DMS53 treated with DMSO at 0.1 percent for 48 hours (cell line): ENCODE data around the gene CLUH.

Experiments
- DNase-seq: peaks from one replicate; lab custom pipeline; 2025; ENCODE audit not compliant: unreplicated experiment; lab: John Stamatoyannopoulos, UW

CLUH gene

GRCh38 chr17:2722611-2723010 lies 11.0 kb upstream of the CLUH start:
- no peak for DNase-seq

DNA sequence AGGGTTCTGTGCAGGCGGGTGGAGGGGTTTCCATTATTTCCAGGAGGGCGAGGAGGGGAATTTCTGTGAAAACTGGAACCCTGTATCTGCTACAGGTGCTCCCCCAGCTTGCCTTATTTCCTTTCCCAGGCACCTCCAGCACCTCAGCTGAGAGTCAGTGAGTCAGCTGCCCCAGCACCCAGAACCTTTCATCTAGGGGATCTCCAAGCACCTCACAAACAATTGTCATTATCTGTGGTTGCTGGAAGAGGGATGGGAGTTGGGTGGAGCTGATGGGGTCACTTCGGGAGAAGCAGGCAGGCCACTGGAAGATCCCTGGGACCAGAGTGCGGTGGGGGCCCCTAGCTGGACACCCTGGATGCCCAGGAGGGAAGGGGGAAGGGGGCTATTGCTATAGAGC lies 10.0 kb upstream of the CLUH start:
- DNase-seq, result no peak

DNA sequence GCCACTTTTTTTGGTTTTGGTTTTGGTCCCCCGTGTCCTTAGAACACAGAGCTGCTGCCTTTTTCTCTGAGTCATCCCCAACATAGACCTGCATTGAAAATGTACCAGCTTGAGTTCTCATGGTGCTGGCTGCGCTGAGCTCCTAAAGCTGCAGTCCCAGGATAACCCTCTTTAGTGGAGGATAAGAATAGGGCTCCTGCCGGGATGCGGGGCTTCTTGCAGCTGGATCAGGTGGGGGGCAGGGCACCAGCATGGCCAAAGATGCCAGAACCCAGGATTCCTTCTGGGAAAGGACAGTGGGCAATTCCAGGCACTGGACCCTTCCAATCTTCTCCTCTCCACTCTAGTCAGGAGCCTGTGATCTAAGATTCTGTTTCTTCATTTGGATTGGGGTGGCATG lies 8.3 kb upstream of the CLUH start:
- DNase-seq, result no peak

GRCh38 chr17:2718150-2718938 lies 6.8 kb upstream of the CLUH start:
- no peak for DNase-seq

DNA sequence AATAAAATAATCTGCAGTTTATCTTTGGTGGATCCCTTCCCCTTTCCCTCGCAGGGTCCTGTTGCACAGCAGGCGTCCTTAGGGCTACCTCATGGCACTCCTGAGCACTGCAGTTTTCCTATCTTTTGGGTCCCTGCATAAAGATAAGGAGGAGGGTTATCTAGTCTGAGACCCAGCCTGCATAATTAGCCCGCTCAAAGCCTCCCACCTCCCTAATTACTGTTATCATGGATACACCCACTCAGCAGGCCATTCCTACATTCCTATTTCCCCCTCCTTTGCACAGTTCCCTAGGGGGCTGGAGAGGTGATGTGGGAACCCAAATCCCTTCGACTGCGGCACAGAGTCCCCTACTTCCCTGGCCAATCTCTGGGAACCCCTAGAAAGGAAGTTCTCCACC lies 5.1 kb upstream of the CLUH start:
- no peak for DNase-seq

GRCh38 chr17:2713881-2714280 lies 2.3 kb upstream of the CLUH start:
- no peak for DNase-seq

- DNase-seq, result no peak
Observed at GRCh38 chr17:2712300-2713043, 908 bp upstream of the CLUH start.

- no peak for DNase-seq
Observed at GRCh38 chr17:2710803-2711607, 559 bp downstream of the CLUH start.

DNA sequence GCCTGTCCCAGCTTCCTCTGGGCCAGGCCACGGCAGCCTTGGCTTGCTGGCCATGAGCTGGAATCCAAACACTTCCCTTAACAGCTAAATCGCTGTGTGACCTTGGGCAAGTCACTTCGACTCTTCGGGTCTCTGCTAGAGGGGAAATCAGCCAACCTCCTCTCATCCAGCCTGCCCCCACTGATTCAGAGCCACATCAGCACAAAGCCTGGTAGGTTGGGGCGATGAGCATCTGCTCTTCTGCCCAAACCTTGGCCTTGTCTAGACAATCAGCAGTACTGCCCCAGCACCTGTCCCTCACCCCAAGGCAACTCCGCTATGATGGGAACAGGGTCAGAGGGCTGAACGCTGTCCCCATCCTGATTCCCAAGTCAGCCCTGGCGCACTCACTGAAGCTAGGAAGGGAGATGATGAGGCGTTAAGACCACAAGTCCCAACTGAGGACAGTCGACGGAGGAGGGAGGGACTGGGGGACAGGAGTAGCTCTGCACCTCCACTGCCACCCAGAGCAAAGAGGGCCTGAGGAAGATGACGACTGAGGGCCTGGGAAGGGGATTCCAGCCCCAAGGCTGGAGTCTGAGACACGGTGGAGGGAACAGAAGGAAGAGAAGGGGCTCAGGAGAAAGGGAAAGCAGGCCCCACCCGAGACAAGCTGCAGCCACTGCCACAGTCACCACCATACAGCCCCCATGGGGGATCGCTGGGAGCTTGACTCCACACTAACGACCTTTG lies 1.3 kb downstream of the CLUH start:
- DNase-seq, result no peak

GRCh38 chr17:2709183-2709661 lies 2.3 kb downstream of the CLUH start:
- DNase-seq, result no peak

DNA sequence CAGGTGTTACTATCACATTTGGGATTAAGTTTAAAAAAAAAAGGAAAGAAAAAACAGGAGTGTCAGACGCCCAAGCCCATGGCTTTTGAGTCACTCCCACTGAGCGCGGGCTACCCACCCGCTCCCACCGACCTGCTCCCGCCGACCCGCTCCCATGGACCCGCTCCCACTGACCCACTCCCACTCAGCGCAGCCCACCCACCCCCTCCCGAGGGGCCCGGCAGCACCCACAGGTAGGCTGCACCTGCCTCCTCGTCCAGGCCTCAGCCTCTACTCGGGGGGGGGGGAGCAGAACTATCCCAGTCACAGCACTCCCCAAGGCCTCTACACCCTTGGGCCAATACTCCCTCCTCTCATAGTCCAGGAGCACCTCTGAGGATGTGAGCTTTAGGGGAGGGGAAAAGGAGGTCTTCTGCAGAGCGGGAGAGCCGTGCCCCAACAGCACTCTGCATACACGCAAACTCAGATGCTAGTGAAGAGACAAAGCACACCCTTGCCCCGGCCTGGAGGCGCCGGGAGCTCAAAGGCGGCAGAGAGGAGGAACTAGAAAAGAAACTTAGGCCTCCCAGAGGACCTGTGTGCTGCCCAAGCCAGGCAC lies 2.9 kb downstream of the CLUH start:
- DNase-seq, result no peak

GRCh38 chr17:2707721-2708584 lies 3.6 kb downstream of the CLUH start:
- no peak for DNase-seq

GRCh38 chr17:2706911-2707510 lies 4.6 kb downstream of the CLUH start:
- DNase-seq, result no peak

DNA sequence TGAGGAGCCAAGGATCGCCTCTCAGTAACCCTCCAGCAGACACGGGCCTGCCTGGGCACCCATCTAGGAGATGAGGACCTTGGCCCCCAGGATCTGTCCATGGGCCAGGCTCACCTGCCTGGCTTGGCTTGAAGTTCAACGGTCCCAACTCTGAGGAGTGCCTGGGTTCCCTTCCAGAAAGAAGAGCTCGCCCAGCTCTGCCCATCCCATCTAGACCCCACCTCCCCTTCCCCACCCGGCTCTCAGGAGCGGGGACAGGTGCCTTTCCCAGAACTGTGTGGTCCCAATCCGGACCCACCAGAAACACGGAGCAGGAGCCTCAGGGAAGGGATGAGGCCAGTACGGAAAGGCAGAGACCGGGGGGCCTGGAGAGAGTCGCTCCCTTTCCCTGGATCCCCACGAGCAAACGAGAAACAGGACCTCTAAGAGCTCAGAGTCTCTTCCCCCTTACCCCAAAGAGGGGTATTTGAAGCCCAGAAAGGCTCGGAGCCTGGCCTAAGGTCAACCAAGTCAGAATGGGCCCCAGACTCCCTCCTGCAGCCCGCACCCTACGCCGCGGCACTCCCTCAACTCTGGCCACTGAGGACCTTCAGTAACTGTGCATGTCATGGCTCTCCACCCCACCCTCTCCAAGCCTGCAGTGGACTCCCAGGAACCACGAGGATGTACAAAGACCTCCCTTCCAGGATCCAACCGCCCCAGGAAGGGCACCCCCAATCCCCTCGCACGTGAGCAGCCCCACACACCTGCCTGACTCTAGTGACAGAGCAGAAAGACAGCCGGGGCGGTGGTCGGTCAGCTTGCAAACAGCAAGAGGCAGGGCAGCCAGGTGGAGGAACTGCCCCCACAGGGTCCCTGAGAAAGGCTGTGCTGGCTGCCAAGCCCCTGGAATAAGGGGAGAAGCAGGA lies 5.4 kb downstream of the CLUH start:
- DNase-seq, result no peak

- no peak for DNase-seq
Observed at GRCh38 chr17:2705263-2705662, 6.3 kb downstream of the CLUH start.

DNA sequence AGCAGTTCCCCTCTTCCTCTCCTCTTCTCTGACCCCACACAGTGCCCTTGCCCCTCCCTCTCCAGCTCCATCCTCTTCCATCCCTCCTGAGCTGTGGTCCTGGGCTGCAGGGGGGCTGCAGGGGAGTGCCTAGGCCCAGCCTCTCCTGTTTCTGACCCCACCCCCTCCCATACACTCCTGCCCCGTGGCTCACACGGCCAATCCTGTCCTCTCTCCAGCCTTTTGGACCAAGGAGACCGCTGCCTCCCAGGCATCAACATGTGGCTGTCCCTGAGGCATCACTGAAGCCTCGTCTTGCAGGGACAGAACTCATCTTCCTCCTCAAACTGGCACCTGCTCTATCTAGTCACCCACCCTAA lies 6.7 kb downstream of the CLUH start:
- DNase-seq, result no peak

- no peak for DNase-seq
Observed at GRCh38 chr17:2704031-2704889, 7.3 kb downstream of the CLUH start.
